GM12878 (cell line): ENCODE data around the gene SETDB1. TPM values are rescaled to one million over a fixed set of nuclear protein-coding genes. Genes with fewer than 3 reads are reported as not detected.

Experiments used
- ATAC-seq: fragments of 200-7000 bp; cut with Tn5 transposase; 3 replicates; pipeline ENCODE4 v1.9.1; 2020; ENCODE audit warnings: mild to moderate bottlenecking, moderate library complexity
- BruUV-seq: library from RNA; stranded (reverse); fragments of 400-500 nt; replicated peaks from 2 replicates; lab custom pipeline; 2021; lab: Mats Ljungman, UMichigan
- CTCF ChIA-PET: fragments of 300-600 bp; sonication (Branson Sonifier 250); formaldehyde crosslinking; extraction: SDS; loops from one replicate; lab custom pipeline; 2021; ENCODE audit warnings: inconsistent platforms; lab: Yijun Ruan, JAX
- POLR2A ChIA-PET: fragments of 350-600 bp; formaldehyde crosslinking; extraction: SDS; loops from one replicate; lab custom pipeline; 2021; ENCODE audit warnings: inconsistent platforms; lab: Charles Lee
- RAD21 ChIA-PET: fragments of 300-600 bp; sonication (Branson Sonifier 250); formaldehyde crosslinking; loops from one replicate; lab custom pipeline; 2023; ENCODE audit warnings: antibody characterized with exemption; ENCODE audit not compliant: unreplicated experiment; lab: Charles Lee
- SMC1A ChIA-PET: fragments of 300-600 bp; sonication (Branson Sonifier 250); formaldehyde crosslinking; loops from one replicate; lab custom pipeline; 2023; ENCODE audit not compliant: unreplicated experiment, uncharacterized antibody; lab: Charles Lee
- DNase-seq: peaks from one replicate; pipeline ENCODE4 v3.0.0-alpha.2; 2011; ENCODE audit warnings: low read depth, low spot score
- FAIRE-seq: peaks from 3 replicates; lab custom pipeline; 2011; peaks lifted over from hg19 to GRCh38; lab: Jason Lieb, UNC
- H2AFZ ChIP-seq: 2 replicates; pipeline ENCODE4 v1.6.0; 2011; ENCODE audit warnings: low read depth, low read length, control low read depth; ENCODE audit not compliant: control insufficient read depth
- H3K27ac ChIP-seq: 2 replicates; pipeline ENCODE4 v1.5.1; 2011; ENCODE audit warnings: control low read depth; ENCODE audit not compliant: control insufficient read depth, insufficient read depth
- H3K27me3 ChIP-seq, 2 experiments: replicated peaks in 1 of 2; 2 replicates each; pipeline versions ENCODE4 v1.6.0 to v1.6.1; 2011; ENCODE audit warnings: low read length in 1 of 2; ENCODE audit not compliant: control insufficient read depth in 2 of 2, insufficient read depth in 2 of 2
- H3K36me3 ChIP-seq, 2 experiments: 2 replicates each; pipeline ENCODE4 v1.5.1; 2011; ENCODE audit warnings: low read length in 1 of 2; ENCODE audit not compliant: control insufficient read depth in 2 of 2, insufficient read depth in 2 of 2
- H3K4me1 ChIP-seq: 2 replicates; pipeline ENCODE4 v1.6.1; 2011; ENCODE audit warnings: mild to moderate bottlenecking, low read length, moderate library complexity, mixed read lengths; ENCODE audit not compliant: control insufficient read depth, insufficient read depth
- H3K4me2 ChIP-seq: 2 replicates; pipeline ENCODE4 v1.6.0; 2011; ENCODE audit warnings: control low read depth; ENCODE audit not compliant: control insufficient read depth, insufficient read depth
- H3K4me3 ChIP-seq: fragments of 200-600 bp; sonication (generic); 2 replicates; pipeline ENCODE4 v1.5.1; 2016
- H3K79me2 ChIP-seq: 2 replicates; pipeline ENCODE4 v1.6.0; 2011; ENCODE audit warnings: low read length; ENCODE audit not compliant: control insufficient read depth, insufficient read depth
- H3K9ac ChIP-seq: 2 replicates; pipeline ENCODE4 v1.8.0; 2011; ENCODE audit warnings: low read length, control low read depth, mixed read lengths; ENCODE audit not compliant: control insufficient read depth, insufficient read depth
- H3K9me3 ChIP-seq: replicated peaks from 3 replicates; pipeline ENCODE4 v1.5.1; 2011; ENCODE audit warnings: mild to moderate bottlenecking, low read length; ENCODE audit not compliant: control insufficient read depth, insufficient read depth
- H4K20me1 ChIP-seq: 2 replicates; pipeline ENCODE4 v1.6.0; 2011; ENCODE audit not compliant: control insufficient read depth, insufficient read depth
- CBFB ChIP-seq: IDR thresholded peaks from 2 replicates; pipeline ENCODE4 v1.6.1; 2016; ENCODE audit warnings: antibody characterized with exemption, low read depth
- CEBPB ChIP-seq, 2 experiments: fragments of 150-350 bp in 1 of 2; IDR thresholded peaks; 2 replicates each; pipeline ENCODE4 v1.6.1; 2012 to 2014; ENCODE audit warnings: low read depth in 2 of 2, low read length in 2 of 2, borderline replicate concordance in 1 of 2, inconsistent platforms in 1 of 2
- CHD4 ChIP-seq: fragments of 200-600 bp; sonication (generic); IDR thresholded peaks from 2 replicates; pipeline ENCODE4 v1.6.1; 2016; ENCODE audit warnings: mild to moderate bottlenecking
- EED ChIP-seq: sonication (generic); IDR thresholded peaks from 2 replicates; pipeline ENCODE4 v1.6.1; 2016; ENCODE audit warnings: antibody characterized with exemption, low read depth
- IRF3 ChIP-seq: fragments of 450-650 bp; IDR thresholded peaks from 2 replicates; pipeline ENCODE4 v1.6.1; 2014; ENCODE audit warnings: mild to moderate bottlenecking
- KLF5 ChIP-seq: fragments of 450-650 bp; IDR thresholded peaks from 2 replicates; pipeline ENCODE4 v1.6.1; 2014; ENCODE audit warnings: mild to moderate bottlenecking; ENCODE audit not compliant: partially characterized antibody
- MEF2A ChIP-seq: IDR thresholded peaks from 2 replicates; pipeline ENCODE4 v1.6.1; 2011; ENCODE audit warnings: low read depth, mild to moderate bottlenecking, low read length, moderate library complexity; ENCODE audit not compliant: insufficient read depth
- NKRF ChIP-seq: fragments of 450-650 bp; conservative IDR thresholded peaks from 2 replicates; pipeline ENCODE4 v1.6.1; 2017; ENCODE audit warnings: mild to moderate bottlenecking, moderate library complexity
- PML ChIP-seq: IDR thresholded peaks from 2 replicates; pipeline ENCODE4 v1.6.1; 2012; ENCODE audit warnings: low read length, inconsistent platforms
- SUPT20H ChIP-seq: IDR thresholded peaks from 2 replicates; pipeline ENCODE4 v1.6.1; 2011; ENCODE audit warnings: low read depth, mild to moderate bottlenecking, low read length, moderate library complexity, borderline replicate concordance; ENCODE audit not compliant: control insufficient read depth
- YBX1 ChIP-seq: fragments of 450-650 bp; IDR thresholded peaks from 2 replicates; pipeline ENCODE4 v1.6.1; 2016; ENCODE audit warnings: antibody characterized with exemption
- ZBTB40 ChIP-seq: fragments of 450-650 bp; IDR thresholded peaks from 2 replicates; pipeline ENCODE4 v1.6.1; 2016; ENCODE audit warnings: mild to moderate bottlenecking, moderate library complexity, borderline replicate concordance
- ZNF24 ChIP-seq: fragments of 450-650 bp; IDR thresholded peaks from 2 replicates; pipeline ENCODE4 v1.6.1; 2017; ENCODE audit warnings: antibody characterized with exemption, mild to moderate bottlenecking
- ZNF274 ChIP-seq: IDR thresholded peaks from one replicate; pipeline ENCODE4 v1.8.0; 2011; ENCODE audit not compliant: insufficient read length, insufficient read depth
- in situ Hi-C: fragments of 300-500 bp; cut with MboI; formaldehyde crosslinking; loops from 9 replicates; pipeline ENCODE4 v1.14.3; 2018; ENCODE audit warnings: mixed read lengths
- intact Hi-C: fragments of 100-400 bp; cut with micrococcal nuclease; formaldehyde crosslinking; loops from one replicate; pipeline ENCODE4 v1.14.2; 2022; ENCODE audit not compliant: unreplicated experiment
- polyA plus RNA-seq, 11 experiments: library from polyadenylated mRNA; depleted of rRNA in 4 of 11; unstranded in 6 of 11; stranded (reverse) in 5 of 11; fragments of >200 nt; fragmentation: Nextera tagmentation in 4 of 11; fragmentation: Illumina TruSeq in 1 of 11; extraction: Ambion mirVana in 4 of 11; extraction: Trizol in 1 of 11; gene quantifications; 1 replicate in 1 of 11; 2 replicates in 10 of 11; pipeline versions ENCODE4 v1.2.1 to v1.2.3, GENCODE V29; 2011 to 2016; ENCODE audit warnings: inconsistent platforms in 2 of 11, missing spikeins in 2 of 11, low read depth in 1 of 11
- total RNA-seq, 4 experiments: library from RNA; depleted of rRNA in 3 of 4; stranded (reverse); fragments of >200 nt in 3 of 4; fragmentation: Illumina TruSeq in 1 of 4; extraction: Trizol in 1 of 4; gene quantifications; 2 replicates each; pipeline versions ENCODE4 v1.2.1 to v1.2.3, GENCODE V29; 2013 to 2021

The SETDB1 gene
- total and polyA plus RNA-seq, 10 of the 15 experiments (the other 5 are each of a cell fraction or from before 2014, with no cell fraction given): 14.3 to 56.7 (median 35.7) TPM

- H3K4me2 ChIP-seq: no peak overlapping the region
- no peak overlapping the region for H3K9ac ChIP-seq
- no peak for FAIRE-seq
- no peak for TF ChIP-seq IRF3
- no peak for TF ChIP-seq YBX1
- no peak for TF ChIP-seq PML
- no peak for TF ChIP-seq ZNF274
- TF ChIP-seq CEBPB (IDR thresholded peaks at IDR 0.05; ENCODE audit: borderline replicate concordance in 1 of 2, low read depth in 2 of 2, low read length in 2 of 2): no peak
- TF ChIP-seq EED: no peak
- TF ChIP-seq ZBTB40: no peak
- TF ChIP-seq CBFB: no peak
- no peak for TF ChIP-seq KLF5
- TF ChIP-seq SUPT20H: no peak
- no peak for TF ChIP-seq ZNF24
- no peak for TF ChIP-seq CHD4
- no peak for TF ChIP-seq NKRF
- no peak for TF ChIP-seq MEF2A
- TF ChIP-seq, all 136 proteins: peak for 0
- H4K20me1 ChIP-seq: no peaks in the 10 kb centered on the region
- RAD21 ChIA-PET: no interaction called here
- SMC1A ChIA-PET: interaction anchor here (2.2 kb wide), 1 partner anchor 9 kb away, joined by 10 read pairs; no protein-coding TSS in a partner anchor
- POLR2A ChIA-PET: no interaction called here
- BruUV-seq: no TSS peak
- no peak for ATAC-seq
- DNase-seq: no peak
- no peaks in the 10 kb centered on the region for H3K27me3 ChIP-seq
- H2AFZ ChIP-seq: no peak overlapping the region
- no peaks in the 10 kb centered on the region for H3K79me2 ChIP-seq
- H3K36me3 ChIP-seq: no peaks in the 10 kb centered on the region
- H3K9me3 ChIP-seq: peaks cover 2% of the 10 kb centered on the region; the same call in 2 of the 3 replicates
- H3K4me1 ChIP-seq: no peaks in the 10 kb centered on the region
- intact Hi-C loops (no loop called here), in situ Hi-C loops (no loop called here)
- CTCF ChIA-PET: interaction anchor here (0.7 kb wide), 2 partner anchors 10 to 19 kb away, joined by 3 to 5 read pairs; no protein-coding TSS in a partner anchor
- H3K27ac ChIP-seq: no peak overlapping the region
- no peak overlapping the region for H3K4me3 ChIP-seq
These were observed 13.5 kb upstream of the SETDB1 start for GRCh38 chr1:150912623-150913022.
